T-helper 1 cell treated with Interleukin-12 subunit alpha and Interleukin-12 subunit beta and Interleukin-4 antibody, amounts not matched to agents 30 μg/mL and 1 μg/mL, for 36 hours (primary cell): Measurements from ENCODE around the gene ATF7.
"Not testable (repeated sequence)": the region's sequence is repeated elsewhere in the genome, so short reads cannot be mapped to it uniquely, and the experiment has no call there.

Experiments
- H3K27ac Mint-ChIP-seq: one replicate; pipeline ENCODE4 v1.8.0; 2021; ENCODE audit warnings: mild to moderate bottlenecking, mixed read lengths
- H3K27me3 Mint-ChIP-seq: one replicate; pipeline ENCODE4 v1.8.0; 2021; ENCODE audit warnings: low read depth, mixed read lengths
- H3K36me3 Mint-ChIP-seq: one replicate; pipeline ENCODE4 v1.8.0; 2021; ENCODE audit warnings: low read depth, mixed read lengths
- H3K4me1 Mint-ChIP-seq: one replicate; pipeline ENCODE4 v1.8.0; 2021; ENCODE audit warnings: low read depth, mixed read lengths
- H3K4me3 Mint-ChIP-seq: one replicate; pipeline ENCODE4 v1.8.0; 2021; ENCODE audit warnings: mild to moderate bottlenecking, moderate library complexity, mixed read lengths
- H3K9me3 Mint-ChIP-seq: one replicate; pipeline ENCODE4 v1.8.0; 2021; ENCODE audit warnings: mixed read lengths

Gene ATF7

GRCh38 chr12:53645165-53645564, 19.0 kb upstream of the ATF7 start:
- no peaks in the 10 kb centered on the region for H3K9me3 Mint-ChIP-seq
- H3K27me3 Mint-ChIP-seq = peaks cover 6% of the 10 kb centered on the region
- no peaks in the 10 kb centered on the region for H3K36me3 Mint-ChIP-seq
- no peak overlapping the region for H3K27ac Mint-ChIP-seq
- H3K4me3 Mint-ChIP-seq = no peak overlapping the region
- H3K4me1 Mint-ChIP-seq = no peaks in the 10 kb centered on the region

- Mint-ChIP-seq H3K4me3 (no peak overlapping the region), H3K36me3 (no peaks in the 10 kb centered on the region), H3K9me3 (no peaks in the 10 kb centered on the region), H3K4me1 (no peaks in the 10 kb centered on the region), H3K27me3 (peaks cover 6% of the 10 kb centered on the region), H3K27ac (no peak overlapping the region)
Measured at GRCh38 chr12:53644133-53644532, 18.0 kb upstream of the ATF7 start.

DNA sequence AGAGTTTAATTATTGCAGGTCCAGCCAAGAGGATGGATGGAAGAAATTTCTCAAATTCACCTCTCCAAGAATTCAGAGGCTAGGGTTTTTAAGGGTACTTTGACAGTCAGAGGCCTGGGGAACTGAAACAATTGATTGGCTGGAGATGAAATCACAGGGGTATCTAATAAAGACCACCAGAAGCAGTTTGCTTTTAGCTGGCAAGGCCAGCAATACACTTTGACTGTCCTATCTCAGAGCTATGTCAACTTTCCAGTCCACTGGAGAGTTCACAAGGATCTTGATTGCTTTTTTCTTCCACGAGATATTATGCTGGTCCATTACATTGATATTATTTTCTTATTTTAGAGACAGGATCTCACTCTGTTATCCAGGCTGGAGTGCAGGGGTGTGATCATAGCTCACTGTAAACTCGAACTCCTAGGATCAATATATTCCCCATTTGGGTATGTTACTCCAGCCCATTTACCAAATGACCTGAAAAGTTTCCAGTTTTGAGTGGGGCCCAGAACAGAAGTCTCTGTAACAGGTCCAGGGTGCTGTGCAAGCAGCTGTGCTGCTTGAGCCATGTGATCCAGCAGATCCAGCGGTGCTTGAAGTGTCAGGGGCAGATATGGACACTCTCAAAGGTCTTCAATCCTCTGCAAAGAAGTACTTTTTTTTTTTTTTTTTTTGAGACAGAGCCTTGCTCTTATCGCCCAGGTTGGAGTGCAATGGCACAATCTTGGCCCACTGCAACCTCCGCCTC, 17.2 kb upstream of the ATF7 start:
- Mint-ChIP-seq H3K4me1 (no peaks in the 10 kb centered on the region), H3K9me3 (no peaks in the 10 kb centered on the region), H3K27me3 (peaks cover 6% of the 10 kb centered on the region), H3K4me3 (no peak overlapping the region), H3K36me3 (no peaks in the 10 kb centered on the region), H3K27ac (no peak overlapping the region)

DNA sequence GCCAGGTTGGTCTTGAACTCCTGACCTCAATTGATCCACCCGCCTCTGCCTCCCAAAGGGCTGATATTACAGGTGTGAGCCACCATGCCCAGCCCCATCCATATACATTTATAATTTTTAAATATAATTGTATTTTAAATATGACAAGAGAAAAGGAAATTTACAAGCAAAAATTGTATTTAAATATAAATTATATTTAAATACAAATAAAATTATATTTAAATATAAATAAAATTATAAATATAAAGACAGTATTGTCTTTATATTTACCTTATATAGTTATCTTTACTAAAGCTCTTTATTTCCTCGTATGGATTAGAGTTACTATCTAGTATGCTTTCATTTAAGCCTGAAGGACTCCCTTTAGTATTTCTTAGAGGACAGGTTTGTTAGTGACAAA, 11.9 kb upstream of the ATF7 start:
- H3K27ac Mint-ChIP-seq = no peak overlapping the region
- H3K9me3 Mint-ChIP-seq = no peaks in the 10 kb centered on the region
- no peaks in the 10 kb centered on the region for H3K36me3 Mint-ChIP-seq
- no peaks in the 10 kb centered on the region for H3K4me1 Mint-ChIP-seq
- no peak overlapping the region for H3K4me3 Mint-ChIP-seq
- peaks cover 3% of the 10 kb centered on the region for H3K27me3 Mint-ChIP-seq

GRCh38 chr12:53636641-53637040, 10.5 kb upstream of the ATF7 start:
- no peaks in the 10 kb centered on the region for H3K9me3 Mint-ChIP-seq
- H3K4me3 Mint-ChIP-seq = no peak overlapping the region
- no peaks in the 10 kb centered on the region for H3K36me3 Mint-ChIP-seq
- no peak overlapping the region for H3K27ac Mint-ChIP-seq
- no peaks in the 10 kb centered on the region for H3K4me1 Mint-ChIP-seq
- peaks cover 6% of the 10 kb centered on the region for H3K27me3 Mint-ChIP-seq

DNA sequence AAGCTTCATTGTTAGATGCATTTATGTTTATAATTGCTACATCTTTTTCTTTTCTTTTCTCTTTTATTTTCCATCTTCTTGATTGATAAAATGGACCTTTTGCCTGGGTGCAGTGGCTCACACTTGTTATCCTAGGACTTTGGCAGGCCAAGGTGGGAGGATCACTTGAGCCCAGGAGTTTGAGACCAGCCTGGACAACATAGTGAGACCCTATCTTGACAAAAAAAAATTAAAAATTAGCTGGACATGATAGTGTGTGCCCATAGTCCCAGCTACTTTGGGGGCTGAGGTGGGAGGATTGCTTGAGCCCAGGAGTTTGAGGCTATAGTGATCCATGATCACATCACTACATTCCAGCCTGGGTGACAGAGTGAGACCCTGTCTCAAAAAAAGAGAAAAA, 9.5 kb upstream of the ATF7 start:
- not testable (repeated sequence) for H3K4me1 Mint-ChIP-seq, H3K27ac Mint-ChIP-seq, H3K4me3 Mint-ChIP-seq, H3K9me3 Mint-ChIP-seq, H3K36me3 Mint-ChIP-seq
- peaks cover 12% of the 10 kb centered on the region for H3K27me3 Mint-ChIP-seq

- H3K4me1 Mint-ChIP-seq = peaks cover 4% of the 10 kb centered on the region
- no peak overlapping the region for H3K4me3 Mint-ChIP-seq
- no peaks in the 10 kb centered on the region for H3K36me3 Mint-ChIP-seq
- H3K9me3 Mint-ChIP-seq = no peaks in the 10 kb centered on the region
- no peak overlapping the region for H3K27ac Mint-ChIP-seq
- H3K27me3 Mint-ChIP-seq = peaks cover 13% of the 10 kb centered on the region
Measured at GRCh38 chr12:53631721-53632120, 5.5 kb upstream of the ATF7 start.

- Mint-ChIP-seq H3K27ac (no peak overlapping the region), H3K27me3 (peaks cover 10% of the 10 kb centered on the region), H3K4me1 (peaks cover 30% of the 10 kb centered on the region), H3K9me3 (no peaks in the 10 kb centered on the region), H3K36me3 (peaks cover 3% of the 10 kb centered on the region), H3K4me3 (no peak overlapping the region)
Measured at GRCh38 chr12:53627919-53628318, 1.7 kb upstream of the ATF7 start.

GRCh38 chr12:53626702-53627169, 554 bp upstream of the ATF7 start:
- Mint-ChIP-seq H3K4me1 (peaks cover 32% of the 10 kb centered on the region), H3K27me3 (peaks cover 7% of the 10 kb centered on the region), H3K4me3 (peak overlapping the region; percentile 100), H3K27ac (peak overlapping the region; percentile 94), H3K9me3 (no peaks in the 10 kb centered on the region), H3K36me3 (peaks cover 3% of the 10 kb centered on the region)

DNA sequence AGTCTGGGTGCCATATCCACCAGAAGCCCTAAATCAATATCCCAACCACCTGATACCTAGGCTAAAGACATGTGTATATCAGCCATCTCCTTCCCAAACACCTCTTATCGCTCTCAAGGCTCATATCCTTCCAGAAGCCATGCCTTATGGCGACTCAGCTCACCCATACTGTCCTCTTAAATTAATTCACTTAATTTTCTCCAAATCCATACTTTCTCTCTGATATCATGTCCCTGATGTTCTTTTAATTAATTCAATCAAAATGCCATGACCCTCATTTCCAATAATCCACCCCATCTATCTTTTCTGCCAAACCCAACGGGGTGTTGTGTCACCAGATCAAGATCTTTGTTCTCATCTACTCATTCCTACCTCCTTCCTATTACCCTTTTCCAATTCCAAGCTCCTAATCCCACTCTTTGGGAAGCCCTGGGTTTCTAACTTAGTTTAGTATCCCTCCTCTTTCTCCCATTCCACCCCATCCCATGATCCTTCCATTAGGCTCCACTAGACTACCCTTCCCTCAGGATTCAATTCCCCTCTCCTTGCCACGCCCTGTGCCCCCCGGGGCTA, 723 bp downstream of the ATF7 start:
- Mint-ChIP-seq H3K36me3 (peaks cover 3% of the 10 kb centered on the region), H3K4me1 (peaks cover 32% of the 10 kb centered on the region), H3K27ac (peak overlapping the region; percentile 94), H3K27me3 (no peaks in the 10 kb centered on the region), H3K9me3 (no peaks in the 10 kb centered on the region), H3K4me3 (peak overlapping the region; percentile 100)

- Mint-ChIP-seq H3K27ac (no peak overlapping the region), H3K36me3 (peaks cover 3% of the 10 kb centered on the region), H3K4me3 (peak overlapping the region; percentile 100), H3K4me1 (peaks cover 32% of the 10 kb centered on the region), H3K9me3 (no peaks in the 10 kb centered on the region), H3K27me3 (no peaks in the 10 kb centered on the region)
Measured at GRCh38 chr12:53624956-53625355, 1.2 kb downstream of the ATF7 start.

DNA sequence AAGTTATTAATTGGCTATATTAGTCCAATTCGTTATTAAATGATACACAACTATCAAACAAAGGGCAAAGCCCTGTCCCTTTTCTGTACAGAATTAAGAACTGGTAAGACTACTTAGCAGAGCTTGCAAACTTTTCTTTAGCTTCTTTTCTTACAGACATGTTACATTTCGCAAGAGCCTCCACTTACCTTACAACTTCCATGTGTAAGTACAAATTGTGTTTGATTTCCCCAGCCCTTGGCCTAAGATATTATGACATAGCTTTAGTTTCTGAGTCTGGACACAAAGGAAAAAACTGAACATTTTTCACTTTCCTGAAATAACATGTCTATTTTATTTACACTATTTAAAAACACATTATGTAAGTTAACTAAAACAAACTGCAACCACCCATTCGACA, 1.7 kb downstream of the ATF7 start:
- H3K9me3 Mint-ChIP-seq = no peaks in the 10 kb centered on the region
- H3K4me1 Mint-ChIP-seq = peaks cover 32% of the 10 kb centered on the region
- no peaks in the 10 kb centered on the region for H3K27me3 Mint-ChIP-seq
- no peak overlapping the region for H3K27ac Mint-ChIP-seq
- peaks cover 3% of the 10 kb centered on the region for H3K36me3 Mint-ChIP-seq
- peak overlapping the region; percentile 100 for H3K4me3 Mint-ChIP-seq

- Mint-ChIP-seq H3K4me1 (peaks cover 32% of the 10 kb centered on the region), H3K27me3 (no peaks in the 10 kb centered on the region), H3K27ac (no peak overlapping the region), H3K9me3 (no peaks in the 10 kb centered on the region), H3K4me3 (peak overlapping the region; percentile 100), H3K36me3 (peaks cover 3% of the 10 kb centered on the region)
Measured at GRCh38 chr12:53623548-53624385, 2.4 kb downstream of the ATF7 start.

GRCh38 chr12:53622724-53623123, 3.5 kb downstream of the ATF7 start:
- Mint-ChIP-seq H3K36me3 (peaks cover 4% of the 10 kb centered on the region), H3K4me1 (peaks cover 40% of the 10 kb centered on the region), H3K9me3 (no peaks in the 10 kb centered on the region), H3K4me3 (no peak overlapping the region), H3K27me3 (no peaks in the 10 kb centered on the region), H3K27ac (no peak overlapping the region)

- Mint-ChIP-seq H3K27me3 (no peaks in the 10 kb centered on the region), H3K36me3 (peaks cover 9% of the 10 kb centered on the region), H3K27ac (peak overlapping the region; percentile 78), H3K4me3 (peak overlapping the region; percentile 71), H3K4me1 (peaks cover 15% of the 10 kb centered on the region), H3K9me3 (no peaks in the 10 kb centered on the region)
Measured at GRCh38 chr12:53618275-53618674, 7.9 kb downstream of the ATF7 start.
